ENCODE measurements around the gene COL19A1.

COL19A1 gene

GRCh38 chr6:69900869-69901268 is 34.5 kb downstream of the COL19A1 start:
- Mint-ChIP-seq H3K4me3 (no peak overlapping the region), H3K9me3 (no peaks in the 10 kb centered on the region), H3K27me3 (ENCODE audit: low read depth) (no peaks in the 10 kb centered on the region), H3K4me1 (no peaks in the 10 kb centered on the region), H3K27ac (no peak overlapping the region), H3K36me3 (ENCODE audit: low read depth) (no peaks in the 10 kb centered on the region)
- TF ChIP-seq CTCF (IDR thresholded peaks at IDR 0.05; ENCODE audit: unreplicated experiment in 3 of 3): no peak

- H3K27ac Mint-ChIP-seq: no peak overlapping the region
- no peak overlapping the region for H3K4me3 Mint-ChIP-seq
- no peaks in the 10 kb centered on the region for H3K36me3 Mint-ChIP-seq (ENCODE audit: low read depth)
- H3K27me3 Mint-ChIP-seq (ENCODE audit: low read depth): no peaks in the 10 kb centered on the region
- no peak for TF ChIP-seq CTCF (IDR thresholded peaks at IDR 0.05; ENCODE audit: unreplicated experiment in 3 of 3)
- no peaks in the 10 kb centered on the region for H3K9me3 Mint-ChIP-seq
- H3K4me1 Mint-ChIP-seq: no peaks in the 10 kb centered on the region
Measured at GRCh38 chr6:69901361-69901760, 35.0 kb downstream of the COL19A1 start.

- Mint-ChIP-seq H3K4me3 (no peak overlapping the region), H3K36me3 (ENCODE audit: low read depth) (no peaks in the 10 kb centered on the region), H3K4me1 (peaks cover 8% of the 10 kb centered on the region), H3K27me3 (ENCODE audit: low read depth) (no peaks in the 10 kb centered on the region), H3K27ac (no peak overlapping the region), H3K9me3 (no peaks in the 10 kb centered on the region)
- TF ChIP-seq CTCF (IDR thresholded peaks at IDR 0.05; ENCODE audit: unreplicated experiment in 3 of 3): no peak
Measured at GRCh38 chr6:69907981-69908498, 41.7 kb downstream of the COL19A1 start.

- Mint-ChIP-seq H3K27ac (peak overlapping the region; percentile 4 to 46 (median 16)), H3K4me1 (peaks cover 20% of the 10 kb centered on the region), H3K9me3 (no peaks in the 10 kb centered on the region), H3K4me3 (no peak overlapping the region), H3K27me3 (ENCODE audit: low read depth) (no peaks in the 10 kb centered on the region), H3K36me3 (ENCODE audit: low read depth) (no peaks in the 10 kb centered on the region)
- no peak for TF ChIP-seq CTCF (IDR thresholded peaks at IDR 0.05; ENCODE audit: unreplicated experiment in 3 of 3)
Measured at GRCh38 chr6:69913361-69913760, 47.0 kb downstream of the COL19A1 start.

- Mint-ChIP-seq H3K36me3 (ENCODE audit: low read depth) (no peaks in the 10 kb centered on the region), H3K27me3 (ENCODE audit: low read depth) (no peaks in the 10 kb centered on the region), H3K9me3 (no peaks in the 10 kb centered on the region), H3K27ac (peak overlapping the region; percentile 4 to 88 (median 46)), H3K4me3 (no peak overlapping the region), H3K4me1 (peaks cover 20% of the 10 kb centered on the region)
- TF ChIP-seq CTCF (IDR thresholded peaks at IDR 0.05; ENCODE audit: unreplicated experiment in 3 of 3): peak in 1 of 3 experiments; percentile 8
Measured at GRCh38 chr6:69914015-69914485, 47.7 kb downstream of the COL19A1 start.

GRCh38 chr6:69915346-69915745 is 49.0 kb downstream of the COL19A1 start:
- Mint-ChIP-seq H3K4me1 (peaks cover 20% of the 10 kb centered on the region), H3K27me3 (ENCODE audit: low read depth) (no peaks in the 10 kb centered on the region), H3K27ac (no peak overlapping the region), H3K4me3 (no peak overlapping the region), H3K9me3 (no peaks in the 10 kb centered on the region), H3K36me3 (ENCODE audit: low read depth) (no peaks in the 10 kb centered on the region)
- TF ChIP-seq CTCF (IDR thresholded peaks at IDR 0.05; ENCODE audit: unreplicated experiment in 3 of 3): no peak
